AG20443 (cell line): ENCODE results near the gene RFFL.

Experiments used
- DNase-seq: peaks from one replicate; pipeline ENCODE4 v3.0.0; 2012; ENCODE audit warnings: low spot score, mixed read lengths

RFFL gene

GRCh38 chr17:35081638-35082037 lies 18.1 kb upstream of the RFFL start:
- DNase-seq: no peak

- no peak for DNase-seq
These were observed 17.0 kb upstream of the RFFL start for GRCh38 chr17:35080536-35080935.

DNA sequence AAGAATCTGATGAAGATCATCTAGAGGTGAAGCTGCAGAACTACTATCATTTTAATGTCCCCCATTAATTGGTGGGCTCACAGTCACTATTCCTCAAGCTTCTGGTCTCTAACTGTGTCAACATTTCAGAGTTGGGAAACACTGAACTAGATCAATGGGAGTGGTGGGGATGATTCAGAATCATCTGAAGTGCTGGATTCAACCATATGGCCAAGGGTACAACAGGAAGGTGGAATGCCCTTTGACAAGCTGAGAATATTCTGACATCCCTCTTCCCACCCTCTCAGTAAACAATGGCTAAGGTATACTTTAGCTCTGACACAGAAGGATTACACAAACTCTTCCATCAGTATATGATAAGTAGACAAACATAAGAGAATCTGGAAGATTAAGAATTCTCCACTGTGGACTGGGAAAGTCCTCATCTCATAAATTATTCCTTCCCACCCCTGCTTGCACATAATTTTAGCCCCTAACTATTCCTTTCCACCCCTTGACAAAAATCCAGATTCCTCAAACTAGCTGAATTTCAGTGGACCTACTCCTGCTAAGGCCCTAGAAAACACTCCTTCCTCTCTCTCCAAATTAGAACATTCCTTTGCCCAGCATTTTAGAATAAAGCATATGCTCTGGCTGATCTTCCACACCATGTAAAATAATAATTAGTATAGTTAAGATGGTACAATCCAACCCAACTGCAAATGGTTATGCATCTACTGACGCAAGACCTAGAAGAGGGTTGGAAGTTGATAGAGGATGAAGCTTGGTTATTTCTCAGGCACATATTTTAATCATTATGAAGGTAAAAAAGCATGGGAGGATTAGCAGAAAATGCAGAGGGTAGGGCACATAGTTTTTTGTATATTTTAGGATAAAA lies 16.3 kb upstream of the RFFL start:
- no peak for DNase-seq

DNA sequence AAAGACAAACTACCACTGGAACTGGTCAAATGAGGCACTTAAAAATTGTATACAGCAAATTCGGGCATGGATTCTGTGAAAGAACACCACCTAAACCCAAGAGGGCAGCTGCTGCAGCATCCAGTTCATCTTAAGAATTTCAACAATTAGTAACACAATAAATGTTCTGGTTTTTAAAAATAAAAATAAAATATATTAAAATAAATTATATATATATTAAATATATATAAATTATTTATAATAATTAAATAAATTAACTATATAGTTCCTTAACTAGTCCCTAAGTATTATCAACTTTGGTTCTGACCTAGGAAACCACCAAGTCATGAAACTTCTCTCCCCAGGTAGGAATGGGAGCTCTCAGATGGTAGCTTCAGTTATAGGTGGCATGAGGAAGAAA lies 13.4 kb upstream of the RFFL start:
- no peak for DNase-seq

DNA sequence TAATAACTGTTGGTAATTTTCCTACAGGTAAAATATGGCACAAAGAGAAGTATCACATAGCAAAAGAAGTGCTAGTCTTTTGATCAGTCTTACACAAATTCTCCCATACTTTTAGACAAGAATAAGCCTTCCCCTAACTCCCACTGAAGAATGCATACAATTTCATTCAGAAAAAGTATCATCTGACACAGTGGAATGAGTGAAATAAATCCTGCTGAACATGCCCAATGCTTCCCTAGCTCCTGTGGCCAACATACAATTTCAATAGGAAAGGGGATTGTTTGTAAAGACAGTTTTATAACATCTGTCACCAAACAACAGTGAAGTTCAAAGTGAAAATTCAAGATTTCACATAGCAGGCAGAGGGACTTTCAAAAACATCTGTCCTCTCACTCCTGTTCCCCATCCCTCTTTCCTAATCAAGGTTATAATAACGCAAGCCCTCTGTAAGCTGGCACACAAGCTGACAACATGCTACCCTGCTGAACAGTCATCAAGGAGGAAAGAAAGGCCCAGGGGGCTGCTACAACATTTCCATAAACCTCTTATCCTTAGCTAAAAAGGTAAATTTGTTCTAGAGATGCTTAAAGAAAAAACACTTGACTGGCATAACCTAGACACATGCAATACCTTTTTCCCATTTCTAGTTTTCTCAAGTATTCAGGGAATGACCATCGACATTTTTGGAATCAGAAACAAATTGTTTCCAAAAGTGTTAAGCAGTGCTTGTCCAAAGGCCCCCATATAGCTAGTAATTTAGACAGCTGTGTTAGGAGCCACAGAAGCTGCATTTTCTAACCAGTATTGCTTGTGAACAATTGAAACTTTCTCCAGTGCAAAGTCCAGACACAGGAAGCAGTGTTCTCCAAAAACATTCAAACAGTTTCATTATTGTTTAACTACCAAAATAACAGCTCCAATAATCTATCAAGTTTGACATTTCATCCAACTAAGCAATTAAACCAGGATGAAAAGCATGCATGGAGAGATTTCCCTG lies 11.5 kb upstream of the RFFL start:
- no peak for DNase-seq

GRCh38 chr17:35073991-35074627 lies 10.6 kb upstream of the RFFL start:
- no peak for DNase-seq

- DNase-seq: no peak
These were observed 9.8 kb upstream of the RFFL start for GRCh38 chr17:35073183-35073790.

DNA sequence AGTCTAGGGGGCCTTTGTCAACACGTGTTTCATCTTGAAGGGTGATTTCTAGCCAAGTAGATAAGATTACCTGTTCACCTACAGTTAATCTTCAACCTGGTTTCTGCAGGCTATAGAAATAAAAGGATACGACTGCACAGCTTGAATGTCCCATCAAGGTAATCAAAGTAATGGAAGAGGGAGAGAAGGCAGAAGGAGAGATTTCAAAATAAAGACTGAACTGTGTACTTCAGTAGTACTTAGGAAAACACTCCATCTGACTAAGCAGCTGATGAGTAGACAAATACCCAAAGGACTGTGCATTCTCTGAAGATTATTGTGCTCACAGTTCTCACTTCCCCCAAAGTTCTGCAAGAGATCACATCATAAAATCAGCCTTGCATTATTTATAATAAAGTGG lies 5.8 kb upstream of the RFFL start:
- DNase-seq: peak; percentile 58

- no peak for DNase-seq
These were observed 4.7 kb upstream of the RFFL start for GRCh38 chr17:35068249-35068648.

- DNase-seq: no peak
These were observed 2.4 kb upstream of the RFFL start for GRCh38 chr17:35065880-35066279.

- DNase-seq: no peak
These were observed 1.2 kb upstream of the RFFL start for GRCh38 chr17:35064516-35065215.

DNA sequence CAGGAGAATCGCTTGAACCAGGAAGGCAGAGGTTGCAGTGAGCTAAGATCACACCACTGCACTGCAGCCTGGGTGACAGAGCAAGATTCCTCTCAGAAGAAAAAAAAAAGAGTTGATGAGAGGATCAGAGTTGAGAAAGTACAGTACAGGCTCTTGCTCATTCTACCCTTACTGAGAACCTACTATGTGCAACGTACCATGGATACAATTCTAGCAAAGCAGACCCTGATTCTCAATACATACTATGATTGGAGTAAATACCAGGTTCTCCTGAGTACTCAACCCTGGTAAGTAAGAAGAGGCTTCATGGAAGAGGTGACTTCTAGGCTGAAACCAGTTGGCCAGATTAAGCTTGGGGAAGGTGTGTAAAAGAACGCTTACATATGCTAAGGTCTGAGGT lies 1.2 kb downstream of the RFFL start:
- DNase-seq: no peak

- DNase-seq: no peak
These were observed 6.1 kb downstream of the RFFL start for GRCh38 chr17:35057332-35057915.

GRCh38 chr17:35056013-35056412 lies 7.5 kb downstream of the RFFL start:
- DNase-seq: no peak

GRCh38 chr17:35053204-35053603 lies 10.3 kb downstream of the RFFL start:
- no peak for DNase-seq

GRCh38 chr17:35052780-35053179 lies 10.7 kb downstream of the RFFL start:
- no peak for DNase-seq

DNA sequence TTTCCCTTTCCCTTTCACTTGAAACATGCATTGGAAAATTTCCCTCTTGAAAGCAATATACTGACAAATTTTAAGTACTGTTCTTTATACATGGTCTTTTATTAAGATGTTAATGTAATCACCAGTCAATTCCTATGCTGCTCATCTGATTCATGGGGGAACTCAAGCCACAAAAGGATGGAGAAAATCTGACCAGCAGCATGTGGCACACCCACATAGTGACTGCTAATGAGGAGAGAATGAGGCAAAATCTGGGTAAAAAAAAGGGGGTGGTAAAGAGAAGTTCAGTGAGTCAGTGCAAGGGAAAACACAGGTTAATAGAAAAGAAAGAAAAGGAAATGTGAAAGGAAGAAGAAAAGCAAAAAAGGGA lies 11.3 kb downstream of the RFFL start:
- peak; percentile 37 for DNase-seq

DNA sequence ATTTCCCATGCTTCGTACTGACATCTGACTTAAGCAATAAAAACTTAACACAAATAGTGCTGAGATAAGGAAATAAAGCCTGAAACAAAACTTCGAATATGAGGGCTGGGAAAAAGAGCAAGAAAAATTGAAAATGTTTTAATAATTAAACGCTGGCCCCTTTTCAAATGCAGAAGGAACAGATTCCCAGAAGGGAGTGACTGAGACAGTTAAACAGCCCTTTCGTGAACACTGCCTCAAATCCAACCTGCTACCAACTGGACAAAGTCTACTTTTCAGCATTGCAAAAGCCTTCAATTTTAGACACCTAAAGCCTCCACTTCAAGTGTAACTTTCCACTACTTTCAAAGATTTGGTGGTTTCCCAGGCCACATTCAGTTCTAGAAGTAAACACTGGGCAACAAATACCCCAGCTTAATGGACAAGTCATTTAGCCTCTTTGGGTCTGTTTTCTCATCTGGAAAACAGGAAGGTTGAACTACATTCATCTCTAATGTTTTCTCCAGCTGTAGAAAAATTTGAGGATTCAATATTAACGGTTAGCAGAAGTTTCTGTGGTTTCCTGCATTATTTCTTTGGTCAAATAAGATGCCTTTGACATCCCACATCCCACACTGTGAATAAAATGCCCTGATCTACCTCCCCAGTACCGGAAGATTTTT lies 11.8 kb downstream of the RFFL start:
- no peak for DNase-seq

GRCh38 chr17:35051183-35051578 lies 12.3 kb downstream of the RFFL start:
- DNase-seq: no peak

- no peak for DNase-seq
These were observed 13.3 kb downstream of the RFFL start for GRCh38 chr17:35050170-35050569.
